Fibroblast of peridontal ligament (primary cell): ENCODE measurements around the gene ANKRD13C.
A peak's percentile ranks its signal among the peaks of the same experiment; 100 is the strongest.
"Not testable (repeated sequence)": the region's sequence is repeated elsewhere in the genome, so short reads cannot be mapped to it uniquely, and the experiment has no call there.

Experiments
- DNase-seq: peaks from one replicate; pipeline ENCODE4 v3.0.0-alpha.2; 2010; ENCODE audit errors: extremely low read depth

Gene ANKRD13C, protein sequence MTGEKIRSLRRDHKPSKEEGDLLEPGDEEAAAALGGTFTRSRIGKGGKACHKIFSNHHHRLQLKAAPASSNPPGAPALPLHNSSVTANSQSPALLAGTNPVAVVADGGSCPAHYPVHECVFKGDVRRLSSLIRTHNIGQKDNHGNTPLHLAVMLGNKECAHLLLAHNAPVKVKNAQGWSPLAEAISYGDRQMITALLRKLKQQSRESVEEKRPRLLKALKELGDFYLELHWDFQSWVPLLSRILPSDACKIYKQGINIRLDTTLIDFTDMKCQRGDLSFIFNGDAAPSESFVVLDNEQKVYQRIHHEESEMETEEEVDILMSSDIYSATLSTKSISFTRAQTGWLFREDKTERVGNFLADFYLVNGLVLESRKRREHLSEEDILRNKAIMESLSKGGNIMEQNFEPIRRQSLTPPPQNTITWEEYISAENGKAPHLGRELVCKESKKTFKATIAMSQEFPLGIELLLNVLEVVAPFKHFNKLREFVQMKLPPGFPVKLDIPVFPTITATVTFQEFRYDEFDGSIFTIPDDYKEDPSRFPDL

DNA sequence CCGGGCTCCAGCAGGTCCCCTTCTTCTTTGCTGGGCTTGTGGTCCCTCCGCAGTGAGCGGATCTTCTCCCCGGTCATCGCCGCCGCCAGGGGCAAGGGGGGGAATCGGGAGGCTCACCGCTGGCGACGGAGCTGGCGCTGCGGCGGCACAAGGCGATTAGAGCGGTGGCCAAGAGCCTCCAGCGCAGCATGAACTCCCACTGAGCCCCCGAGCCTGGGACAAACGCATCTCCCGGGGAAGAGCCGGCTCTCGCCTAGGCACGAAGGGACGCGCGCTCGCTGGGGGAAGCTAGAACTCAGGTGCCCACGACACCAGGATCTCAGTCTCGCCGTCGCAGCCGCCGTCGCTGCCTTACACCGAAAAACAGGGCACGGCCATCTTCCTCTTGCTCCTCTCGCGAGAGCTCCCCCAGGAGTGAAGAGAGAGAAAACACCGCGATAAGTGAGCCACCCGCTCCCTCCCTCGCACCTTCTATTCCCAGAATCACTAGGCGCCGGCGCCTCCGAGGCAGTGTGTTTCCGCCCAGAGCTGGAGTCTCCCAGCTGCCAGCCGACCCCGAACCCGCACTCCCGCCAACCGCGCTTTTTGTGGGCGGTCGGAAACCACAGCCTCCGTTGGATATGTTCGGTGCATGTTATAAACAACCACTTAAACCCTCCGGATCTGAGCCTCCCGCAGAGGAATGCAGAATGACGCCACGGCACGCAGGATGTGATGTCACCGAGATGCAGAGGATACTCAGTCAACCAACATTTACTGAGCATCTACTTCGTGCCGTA, at the start of gene ANKRD13C:
ANKRD13C (minus strand) TSS at position 391 of the 779 bp plus-strand sequence; CDS start at position 77, 314 bp downstream.
- DNase-seq, result peak; percentile 97

DNA sequence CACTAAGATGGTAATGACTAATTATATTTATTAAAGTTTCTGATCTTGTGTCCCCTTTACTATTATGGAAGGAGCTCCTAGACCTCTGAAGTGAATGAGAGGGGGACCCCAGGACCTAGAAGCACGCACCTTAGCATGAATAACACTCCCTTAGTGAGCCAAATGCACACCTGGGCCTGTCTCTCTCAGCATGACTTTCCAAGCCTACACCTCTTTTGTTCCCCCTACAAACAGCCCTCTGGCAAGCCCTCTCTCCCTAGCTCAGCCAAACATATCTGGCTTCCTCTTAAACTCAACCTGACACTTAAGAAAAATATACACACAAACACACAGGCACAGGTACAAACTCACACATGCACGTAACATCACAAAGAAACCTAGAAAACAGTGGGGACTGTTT, 49.2 kb upstream of the ANKRD13C start:
- no peak for DNase-seq

DNA sequence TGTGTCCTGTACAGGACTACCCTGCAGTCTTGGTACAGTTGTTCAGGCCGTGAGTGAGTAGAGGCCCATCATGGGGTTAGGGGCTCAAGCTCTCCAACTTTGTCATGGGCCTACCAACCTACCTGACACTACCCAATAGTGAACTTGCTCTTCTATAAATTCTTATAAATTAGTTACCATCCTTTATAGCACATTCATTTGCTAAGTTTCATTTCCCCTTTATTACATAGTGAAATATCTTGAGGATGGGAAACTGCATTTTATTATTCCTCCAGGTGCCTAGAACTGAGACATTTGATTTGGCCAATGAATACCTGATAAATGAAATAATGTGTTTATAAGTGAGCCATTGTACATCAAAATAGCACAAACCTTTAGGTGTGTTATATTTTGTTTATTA, 47.5 kb upstream of the ANKRD13C start:
- DNase-seq, result no peak

DNA sequence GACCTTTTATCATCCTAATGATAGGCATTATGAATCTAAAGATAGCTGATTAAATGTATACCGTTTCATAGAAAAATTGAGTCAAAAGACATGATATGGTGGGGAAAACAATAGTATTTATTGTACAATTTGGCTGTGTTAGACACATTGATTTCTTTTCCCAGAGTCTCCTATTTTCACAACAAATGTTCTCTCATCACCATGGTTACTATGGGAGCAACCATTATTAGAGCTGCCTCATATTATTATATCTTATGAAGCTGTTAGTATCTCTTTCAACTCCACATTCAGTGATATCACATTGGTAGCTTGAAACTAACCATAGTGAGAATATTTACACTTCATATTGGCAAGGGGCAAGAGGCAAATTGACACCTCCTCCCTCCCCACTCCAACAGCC, 45.8 kb upstream of the ANKRD13C start:
- DNase-seq, result no peak

DNA sequence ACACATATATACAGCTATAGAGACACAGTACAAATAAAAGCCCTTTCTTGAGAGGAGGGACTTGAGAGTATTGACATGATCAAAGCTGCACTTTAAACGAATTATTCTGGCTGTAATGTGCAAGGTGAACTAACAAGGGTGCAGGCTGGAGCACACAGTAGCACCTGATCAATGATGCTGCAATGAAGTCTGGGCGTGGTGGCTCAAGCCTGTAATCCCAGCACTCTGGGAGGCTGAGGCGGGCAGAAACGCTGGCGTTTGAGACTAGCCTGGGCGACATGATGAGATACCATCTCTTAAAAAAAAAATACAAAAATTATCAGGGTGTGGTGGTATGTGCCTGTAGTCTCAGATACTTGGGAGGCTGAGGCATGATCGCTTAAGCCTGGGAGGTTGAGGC, 42.5 kb upstream of the ANKRD13C start:
- DNase-seq, result no peak

DNA sequence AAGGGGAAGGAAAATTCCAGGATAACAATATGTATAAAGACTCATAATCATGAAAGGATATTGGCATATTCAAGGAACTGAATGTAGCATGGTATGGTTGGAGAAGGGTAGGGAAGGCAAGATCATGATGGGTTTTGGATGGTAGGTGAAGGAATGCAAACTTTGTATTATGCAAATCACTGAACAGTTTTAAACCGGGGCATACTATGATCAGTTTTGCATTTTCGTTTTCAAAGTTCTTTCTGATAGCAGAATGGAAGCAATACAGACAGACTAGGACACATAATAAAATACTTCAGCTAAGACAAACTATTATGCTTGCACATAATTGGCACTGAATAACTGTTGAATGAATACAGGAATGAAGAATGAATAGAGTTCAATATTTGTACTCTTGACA, 42.1 kb upstream of the ANKRD13C start:
- no peak for DNase-seq

DNA sequence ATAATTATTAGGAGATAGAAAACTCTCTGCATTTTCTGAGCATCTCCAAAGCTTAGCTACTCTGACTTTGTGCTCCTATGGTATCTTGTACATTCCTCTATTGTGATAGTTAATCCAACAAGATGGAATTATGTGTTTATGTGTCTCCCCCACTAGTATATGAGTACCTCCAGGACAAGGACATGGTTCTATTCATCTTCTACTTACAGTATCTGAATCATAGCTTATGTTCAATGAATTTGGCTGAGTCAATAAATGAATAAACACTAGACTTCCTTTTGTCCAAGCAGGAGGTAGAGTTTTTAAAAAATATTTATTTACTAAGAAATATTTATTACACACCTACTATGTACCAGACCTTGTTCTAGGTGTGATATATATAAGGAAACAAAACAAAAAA, 38.1 kb upstream of the ANKRD13C start:
- DNase-seq, result no peak

DNA sequence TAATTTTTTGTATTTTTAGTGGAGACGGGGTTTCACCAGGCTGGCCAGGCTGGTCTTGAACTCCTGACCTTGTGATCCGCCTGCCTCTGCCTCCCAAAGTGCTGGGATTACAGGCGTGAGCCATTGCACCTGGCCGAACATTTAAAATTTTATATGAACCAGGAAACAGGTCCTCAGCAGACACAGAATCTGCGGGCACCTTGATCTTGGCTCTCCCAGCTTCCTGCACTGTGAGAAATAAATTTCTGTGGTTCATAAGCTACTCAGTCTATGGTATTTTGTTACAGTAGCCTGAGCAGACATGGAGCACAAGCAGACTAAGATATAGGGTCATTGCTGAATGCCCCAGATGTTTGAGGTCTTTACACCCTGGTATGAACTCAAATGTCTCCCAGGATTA, 33.0 kb upstream of the ANKRD13C start:
- DNase-seq, result no peak

DNA sequence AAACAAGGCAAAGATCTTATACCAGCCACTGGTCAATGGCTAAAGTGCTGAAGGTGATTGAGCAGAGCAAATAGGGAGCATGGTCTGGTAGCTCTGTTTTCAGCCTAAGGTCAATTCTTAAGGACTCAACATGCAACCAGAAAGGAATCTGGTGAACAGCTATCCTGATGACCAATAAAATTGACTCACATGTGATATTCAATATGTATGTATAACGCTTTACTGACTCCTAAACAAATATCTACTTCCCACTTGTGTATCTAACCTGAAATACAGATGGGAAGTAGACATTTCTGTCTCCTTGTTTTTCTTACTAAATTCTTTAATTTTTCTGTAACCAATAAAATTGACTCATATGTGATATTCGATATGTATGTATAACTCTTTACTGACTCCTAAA, 31.6 kb upstream of the ANKRD13C start:
- DNase-seq, result no peak

DNA sequence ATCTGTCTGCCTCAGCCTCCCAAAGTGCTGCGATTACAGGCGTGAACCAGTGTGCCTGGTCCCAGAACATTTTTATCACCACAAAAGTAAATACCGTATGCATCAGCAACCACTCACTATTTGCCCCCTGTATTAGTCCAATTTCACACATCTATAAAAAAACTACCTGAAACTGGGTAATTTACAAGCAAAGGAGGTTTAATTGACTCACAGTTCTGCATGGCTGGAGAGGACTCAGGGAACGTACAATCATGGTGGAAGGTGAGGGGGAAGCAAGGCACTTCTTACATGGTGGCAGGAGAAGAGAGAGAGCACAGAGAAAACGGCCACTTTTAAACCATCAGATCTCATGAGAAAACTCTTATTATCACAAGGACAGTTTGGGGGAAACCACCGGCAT, 31.0 kb upstream of the ANKRD13C start:
- no peak for DNase-seq

DNA sequence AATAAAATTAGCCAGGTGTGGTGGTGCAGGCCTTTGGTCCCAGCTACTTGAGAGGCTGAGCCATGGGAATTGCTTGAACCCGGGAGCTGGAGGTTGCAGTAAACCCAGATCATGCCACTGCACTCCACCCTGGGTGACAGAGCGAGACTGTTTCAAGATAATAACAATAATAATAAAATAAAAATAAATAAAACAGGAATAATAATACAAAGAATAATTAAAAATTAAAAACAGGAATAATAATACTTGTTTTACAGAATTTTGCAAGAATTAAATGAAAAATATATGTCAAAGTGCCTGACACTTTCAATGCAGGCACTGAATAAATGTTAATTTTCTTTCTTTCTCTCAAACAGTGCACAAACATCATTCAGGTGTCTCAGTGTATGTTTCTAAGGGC, 30.0 kb upstream of the ANKRD13C start:
- no peak for DNase-seq

DNA sequence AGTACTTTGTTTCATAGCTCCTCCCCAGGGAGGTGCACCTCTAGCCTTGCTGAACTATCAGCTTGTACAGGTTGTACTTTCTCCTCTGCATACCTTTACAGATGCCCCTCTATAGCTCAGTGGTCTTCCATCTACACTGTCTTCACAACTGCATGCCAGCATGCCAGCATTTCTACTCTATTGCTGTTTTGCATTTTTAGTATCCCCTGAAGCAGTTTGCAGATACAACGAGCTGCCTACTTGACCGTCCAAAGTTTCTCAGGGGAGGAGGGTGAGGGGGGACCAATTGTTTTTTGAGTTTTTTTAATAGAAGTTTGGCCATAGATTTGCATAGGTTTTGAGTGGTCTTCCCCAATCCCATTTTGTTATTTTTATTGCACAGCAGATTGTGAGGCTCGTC, 29.0 kb upstream of the ANKRD13C start:
- DNase-seq, result no peak

DNA sequence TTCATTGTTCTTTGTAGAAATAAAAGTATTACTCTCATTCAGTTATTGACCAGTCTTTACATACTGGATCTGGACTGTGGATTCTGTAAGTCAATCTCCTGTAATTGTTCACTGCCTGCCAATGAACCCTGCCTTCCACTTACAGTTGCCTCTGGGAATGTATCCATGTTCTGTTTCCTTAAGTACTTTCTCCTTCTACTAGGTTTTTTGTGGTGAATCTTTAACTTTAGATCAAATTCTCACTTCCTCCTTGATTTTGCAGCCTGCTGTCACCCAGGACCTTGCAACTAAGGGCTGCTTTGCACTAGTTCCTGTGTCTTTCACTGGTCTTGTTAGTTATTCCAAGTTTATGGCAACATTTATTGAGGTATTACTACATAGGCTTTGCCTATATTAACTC, 28.2 kb upstream of the ANKRD13C start:
- no peak for DNase-seq

DNA sequence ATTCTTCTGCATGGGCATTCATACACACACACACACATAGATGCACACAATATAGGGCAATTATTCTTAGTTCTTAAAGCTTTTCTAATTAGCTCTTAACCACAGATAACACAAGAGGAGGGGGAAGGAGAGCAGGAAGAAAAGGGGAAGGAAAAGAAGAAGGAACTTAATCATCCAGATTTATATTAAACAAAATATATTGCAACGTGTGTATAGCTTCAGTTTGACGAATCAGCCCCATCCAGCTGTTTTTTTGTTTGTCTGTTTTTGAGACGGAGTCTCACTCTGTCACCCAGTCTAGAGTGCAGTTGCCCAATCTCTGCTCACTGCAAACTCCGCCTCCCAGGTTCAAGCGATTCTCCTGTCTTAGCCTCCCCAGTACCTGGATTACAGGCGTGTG, 21.7 kb upstream of the ANKRD13C start:
- DNase-seq, result no peak

DNA sequence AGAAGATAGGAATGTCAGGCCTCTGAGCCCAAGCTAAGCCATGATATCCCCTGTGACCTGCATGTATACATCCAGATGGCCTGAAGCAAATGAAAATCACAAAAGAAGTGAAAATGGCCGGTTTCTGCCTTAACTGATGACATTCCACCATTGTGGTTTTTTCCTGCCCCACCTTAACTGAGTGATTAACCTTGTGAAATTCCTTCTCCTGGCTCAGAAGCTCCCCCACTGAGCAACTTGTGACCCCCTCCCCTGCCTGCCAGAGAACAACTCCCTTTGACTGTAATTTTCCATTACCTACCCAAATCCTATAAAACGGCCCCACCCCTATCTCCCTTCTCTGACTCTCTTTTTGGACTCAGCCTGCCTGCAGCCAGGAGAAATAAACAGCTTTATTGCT, 19.1 kb upstream of the ANKRD13C start:
- not testable (repeated sequence) for DNase-seq

DNA sequence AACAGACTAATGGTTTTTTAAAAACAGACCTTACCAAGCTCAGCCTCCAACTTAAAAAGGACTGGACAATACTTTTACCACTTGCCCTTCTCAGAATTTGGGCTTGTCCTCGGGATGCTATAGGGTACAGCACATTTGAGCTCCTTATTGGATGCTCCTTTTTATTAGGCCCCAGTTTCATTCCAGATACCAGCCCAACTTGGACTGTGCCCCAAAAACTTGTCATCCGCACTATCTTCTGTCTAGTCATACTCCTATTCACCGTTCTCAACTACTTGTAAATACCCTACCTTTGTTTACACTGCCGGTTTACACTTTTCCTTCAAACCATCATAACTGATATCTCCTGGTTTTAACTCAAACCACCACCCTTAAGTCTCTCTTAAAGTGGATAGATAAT, 17.9 kb upstream of the ANKRD13C start:
- no peak for DNase-seq

DNA sequence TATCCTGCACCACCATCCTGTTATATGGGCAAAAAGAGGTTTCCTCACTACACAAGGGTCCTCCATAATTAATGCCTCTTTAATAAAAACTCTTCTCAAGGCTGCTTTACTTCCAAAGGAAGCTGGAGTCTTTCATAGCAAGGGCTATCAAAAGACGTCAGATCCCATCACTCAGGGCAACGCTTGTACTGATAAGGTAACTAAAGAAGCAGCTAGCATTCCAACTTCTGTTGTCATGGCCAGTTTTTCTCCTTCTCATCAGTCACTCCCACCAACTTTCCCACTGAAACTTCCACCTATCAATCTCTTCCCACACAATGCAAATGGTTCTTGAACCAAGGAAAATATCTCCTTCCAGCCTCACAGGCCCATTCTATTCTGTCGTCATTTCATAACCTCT, 17.1 kb upstream of the ANKRD13C start:
- not testable (repeated sequence) for DNase-seq

DNA sequence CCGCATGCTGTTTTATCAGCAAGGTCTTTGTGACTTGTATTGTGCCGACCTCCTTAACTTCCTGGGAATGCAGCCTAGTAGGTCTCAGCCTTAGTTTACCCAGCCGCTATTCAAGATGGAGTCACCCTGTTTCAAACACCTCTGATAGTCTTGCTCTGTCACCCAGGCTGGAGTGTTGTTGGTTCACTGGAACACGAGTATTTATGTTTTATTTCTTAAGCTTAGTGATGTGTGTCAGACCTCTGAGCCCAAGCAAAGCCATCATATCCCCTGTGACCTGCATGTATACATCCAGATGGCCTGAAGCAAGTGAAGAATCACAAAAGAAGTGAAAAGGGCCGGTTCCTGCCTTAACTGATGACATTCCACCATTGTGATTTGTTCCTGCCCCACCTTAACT, 12.9 kb upstream of the ANKRD13C start:
- DNase-seq, result not testable (repeated sequence)

DNA sequence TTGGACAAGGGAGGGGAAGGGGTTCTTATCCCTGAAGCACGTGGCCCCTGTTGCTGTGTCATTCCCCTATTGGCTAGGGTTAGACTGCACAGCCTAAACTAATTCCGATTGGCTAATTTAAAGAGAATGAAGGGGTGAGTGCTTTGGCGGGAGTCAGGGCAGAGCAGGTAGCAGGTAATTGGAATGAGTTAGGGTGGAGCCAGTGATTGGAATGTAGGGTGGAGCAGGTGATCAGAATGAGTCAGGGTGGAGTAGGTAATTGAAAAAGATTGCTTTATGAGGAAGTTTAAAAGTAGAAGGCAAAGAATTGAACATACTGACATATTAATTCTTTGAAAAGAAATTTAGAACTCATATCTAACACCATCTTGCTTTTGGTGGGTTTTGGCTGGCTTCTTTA, 12.5 kb upstream of the ANKRD13C start:
- not testable (repeated sequence) for DNase-seq

DNA sequence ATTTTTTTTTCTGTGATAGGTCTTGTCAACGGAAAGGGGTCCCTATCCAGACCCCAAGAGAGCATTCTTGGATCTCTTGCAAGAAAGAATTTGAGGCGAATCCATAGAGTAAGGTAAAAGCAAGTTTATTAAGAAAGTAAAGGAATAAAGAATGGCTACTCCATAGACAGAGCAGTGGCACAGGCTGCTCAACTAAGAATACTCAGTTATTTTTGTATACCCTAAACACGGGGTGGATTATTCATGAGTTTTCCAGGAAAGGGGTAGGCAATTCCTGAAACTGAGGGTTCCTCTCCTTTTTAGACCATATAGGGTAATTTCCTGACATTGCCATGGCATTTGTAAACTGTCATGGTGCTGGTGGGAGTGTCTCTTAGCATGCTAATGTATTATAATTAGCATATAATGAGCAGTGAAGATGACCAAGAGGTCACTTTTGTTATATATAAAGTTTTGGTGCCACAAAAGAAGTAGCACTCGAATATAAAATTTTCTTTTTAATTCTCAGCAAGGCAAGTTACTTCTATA, 12.0 kb upstream of the ANKRD13C start:
- not testable (repeated sequence) for DNase-seq

DNA sequence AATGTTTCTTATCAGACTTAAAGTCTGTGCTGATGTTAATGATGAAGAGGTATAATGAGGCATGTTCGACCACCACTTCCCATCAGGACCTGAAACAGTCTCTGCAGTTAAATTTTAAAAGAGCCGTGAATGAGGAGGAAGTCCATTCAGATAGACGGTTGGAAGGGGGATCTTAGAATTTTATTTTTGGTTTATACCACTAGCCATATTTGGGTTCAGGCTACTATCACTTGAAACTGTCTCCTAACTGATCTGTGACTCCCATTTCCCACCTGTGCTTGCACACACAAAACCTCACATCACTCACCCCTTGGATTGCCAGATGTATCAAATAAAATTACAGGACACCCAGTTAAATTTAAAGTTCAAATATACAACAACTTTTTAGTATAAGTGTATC, 9.9 kb upstream of the ANKRD13C start:
- no peak for DNase-seq

DNA sequence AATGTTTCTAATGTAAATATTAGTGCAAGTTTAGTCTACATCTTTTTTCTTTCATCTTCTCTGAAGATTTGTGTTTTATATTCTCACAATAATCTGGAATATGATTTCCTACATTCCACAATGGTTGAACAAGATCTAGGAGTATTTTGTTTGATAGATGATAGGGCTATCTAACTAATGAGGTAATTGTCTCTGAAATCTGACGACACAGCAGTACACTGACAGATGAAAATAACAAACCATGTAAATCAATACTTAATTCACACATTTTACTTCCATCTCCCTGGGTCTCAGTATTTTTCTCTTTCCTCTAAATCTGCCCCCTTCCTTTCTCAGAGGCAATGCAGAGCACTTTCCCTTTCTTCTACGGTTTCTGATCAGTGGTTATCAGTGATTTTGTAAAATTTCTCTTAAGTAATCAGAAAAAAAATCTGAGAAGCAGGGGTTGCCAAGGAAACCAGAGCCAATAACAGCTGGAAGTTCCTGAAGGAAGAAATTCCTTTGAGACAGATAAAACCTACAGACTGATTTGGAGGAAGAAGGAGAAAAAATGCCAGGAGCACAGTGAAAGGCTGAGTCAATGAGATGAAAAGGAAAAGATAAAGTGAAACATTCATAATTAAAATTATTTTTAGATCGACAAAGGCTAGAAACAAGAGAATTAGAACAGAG, 7.3 kb upstream of the ANKRD13C start:
- DNase-seq, result peak; percentile 58
